ENCODE results near the gene PCP4. TPM values are rescaled to one million over a fixed set of nuclear protein-coding genes. Genes with fewer than 3 reads are reported as not detected.

Gene PCP4
- total RNA-seq, 1 donor from 2014 or later: 5.4 TPM

DNA sequence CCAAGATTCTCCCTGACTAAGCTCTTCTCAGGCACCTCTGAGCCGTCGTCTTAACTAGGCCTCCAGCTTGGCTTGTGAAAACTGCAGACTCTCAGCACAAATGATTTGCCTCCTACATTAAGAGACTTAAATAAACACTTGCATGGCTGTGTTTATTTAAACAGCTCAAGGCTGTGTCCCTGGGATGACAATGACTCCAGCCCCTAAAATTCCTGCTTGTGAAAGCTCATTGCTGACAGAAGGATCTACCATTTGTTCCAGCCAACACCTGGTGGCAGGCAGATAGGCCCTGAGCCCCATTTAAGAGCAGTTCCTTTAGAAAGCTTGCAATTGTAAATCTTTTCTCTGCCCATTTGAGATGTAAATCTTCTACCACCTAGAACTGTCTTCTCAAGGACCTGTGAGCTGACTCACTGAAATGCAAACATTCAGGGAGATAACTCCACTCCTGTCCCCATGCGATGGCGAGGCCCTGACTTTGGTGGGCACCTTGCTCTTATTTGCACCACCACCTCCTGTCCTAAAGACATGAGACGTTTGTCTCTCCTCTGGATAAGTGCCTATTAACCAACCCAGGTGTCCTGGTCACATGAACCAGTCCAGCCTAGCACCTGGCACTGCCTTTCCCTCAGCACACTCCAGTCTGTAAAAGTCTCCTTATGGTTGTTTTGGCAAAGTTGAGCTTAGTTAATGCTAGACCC, 15.1 kb upstream of the PCP4 start:
- no peak overlapping the region for H3K4me3 ChIP-seq
- H3K36me3 ChIP-seq: no peaks in the 10 kb centered on the region
- intact Hi-C loops (cut with micrococcal nuclease): no loop called here
- no peak overlapping the region for H3K27ac ChIP-seq (replicated peaks)
- H3K4me1 ChIP-seq: peaks cover 6% of the 10 kb centered on the region
- H3K9me3 ChIP-seq (replicated peaks): no peaks in the 10 kb centered on the region
- DNase-seq: no peak
- TF ChIP-seq, protein P1, sequence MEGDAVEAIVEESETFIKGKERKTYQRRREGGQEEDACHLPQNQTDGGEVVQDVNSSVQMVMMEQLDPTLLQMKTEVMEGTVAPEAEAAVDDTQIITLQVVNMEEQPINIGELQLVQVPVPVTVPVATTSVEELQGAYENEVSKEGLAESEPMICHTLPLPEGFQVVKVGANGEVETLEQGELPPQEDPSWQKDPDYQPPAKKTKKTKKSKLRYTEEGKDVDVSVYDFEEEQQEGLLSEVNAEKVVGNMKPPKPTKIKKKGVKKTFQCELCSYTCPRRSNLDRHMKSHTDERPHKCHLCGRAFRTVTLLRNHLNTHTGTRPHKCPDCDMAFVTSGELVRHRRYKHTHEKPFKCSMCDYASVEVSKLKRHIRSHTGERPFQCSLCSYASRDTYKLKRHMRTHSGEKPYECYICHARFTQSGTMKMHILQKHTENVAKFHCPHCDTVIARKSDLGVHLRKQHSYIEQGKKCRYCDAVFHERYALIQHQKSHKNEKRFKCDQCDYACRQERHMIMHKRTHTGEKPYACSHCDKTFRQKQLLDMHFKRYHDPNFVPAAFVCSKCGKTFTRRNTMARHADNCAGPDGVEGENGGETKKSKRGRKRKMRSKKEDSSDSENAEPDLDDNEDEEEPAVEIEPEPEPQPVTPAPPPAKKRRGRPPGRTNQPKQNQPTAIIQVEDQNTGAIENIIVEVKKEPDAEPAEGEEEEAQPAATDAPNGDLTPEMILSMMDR (IDR thresholded peaks at IDR 0.05; ENCODE audit: borderline replicate concordance): no peak
- no peaks in the 10 kb centered on the region for H3K27me3 ChIP-seq (ENCODE audit: low read depth)

DNA sequence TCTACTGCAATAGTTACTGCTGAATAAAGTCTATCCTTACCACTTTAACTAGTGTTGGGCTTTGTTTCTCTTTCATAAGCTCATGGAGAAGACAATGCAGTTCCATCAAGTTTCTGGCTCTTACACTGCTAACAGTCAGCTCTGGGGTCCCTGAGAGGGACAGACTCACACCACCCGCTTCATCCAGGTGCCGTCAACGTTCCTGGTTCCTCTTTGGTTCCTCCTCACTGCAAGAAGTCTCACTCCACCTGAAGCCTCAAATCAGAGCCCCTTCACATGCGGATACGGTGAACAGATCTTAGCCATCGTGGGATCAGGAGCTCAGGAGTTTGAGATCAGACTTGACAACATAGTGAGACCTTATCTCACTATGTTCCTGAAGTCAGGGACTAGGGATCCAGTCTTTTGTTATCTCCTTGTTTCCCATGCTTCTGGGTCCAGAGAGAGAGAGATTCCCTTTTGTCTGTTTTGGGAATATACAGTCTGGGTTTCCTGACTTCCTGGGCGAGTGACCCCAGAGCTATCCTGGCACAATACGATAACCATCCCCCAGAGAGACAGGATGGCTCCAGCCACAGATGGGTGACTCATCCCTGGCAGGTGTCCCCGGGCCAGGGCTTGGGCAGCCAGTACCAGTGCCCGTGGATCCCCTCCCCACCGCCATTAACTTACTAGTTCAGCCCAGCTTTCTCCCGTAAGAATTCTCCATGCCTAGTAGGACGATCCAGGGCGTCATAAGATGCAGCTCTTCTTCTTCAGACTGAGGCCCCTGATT, 14.3 kb upstream of the PCP4 start:
- H3K27me3 ChIP-seq (ENCODE audit: low read depth): no peaks in the 10 kb centered on the region
- no peak overlapping the region for H3K4me3 ChIP-seq
- peaks cover 8% of the 10 kb centered on the region for H3K4me1 ChIP-seq
- no peaks in the 10 kb centered on the region for H3K9me3 ChIP-seq (replicated peaks)
- TF ChIP-seq, protein P1 (IDR thresholded peaks at IDR 0.05; ENCODE audit: borderline replicate concordance): no peak
- intact Hi-C loops (cut with micrococcal nuclease): no loop called here
- H3K36me3 ChIP-seq: no peaks in the 10 kb centered on the region
- no peak overlapping the region for H3K27ac ChIP-seq (replicated peaks)
- DNase-seq: no peak

DNA sequence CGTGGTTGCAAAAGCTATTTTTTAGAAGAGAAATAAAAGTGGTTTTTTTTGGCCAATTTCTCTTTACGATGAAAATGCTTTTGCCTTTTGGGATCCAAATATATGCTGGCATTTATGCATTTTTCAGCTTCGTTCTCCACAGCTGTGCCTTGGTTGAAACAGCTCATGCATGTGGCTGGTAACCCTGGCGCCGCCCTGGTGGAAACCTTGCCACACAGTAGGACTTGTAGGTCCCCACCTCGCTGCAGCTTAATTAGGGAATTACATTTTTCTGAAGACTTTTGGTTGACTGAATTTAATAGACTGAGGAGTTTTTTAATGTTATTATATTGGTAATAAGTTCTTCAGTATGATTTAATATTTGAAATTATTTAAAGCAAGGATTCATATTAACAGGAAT, 12.7 kb upstream of the PCP4 start:
- no peak for DNase-seq
- no peaks in the 10 kb centered on the region for H3K27me3 ChIP-seq (ENCODE audit: low read depth)
- no peak overlapping the region for H3K27ac ChIP-seq (replicated peaks)
- intact Hi-C loops (cut with micrococcal nuclease): no loop called here
- no peak overlapping the region for H3K4me3 ChIP-seq
- TF ChIP-seq, protein P1 (IDR thresholded peaks at IDR 0.05; ENCODE audit: borderline replicate concordance): no peak
- no peaks in the 10 kb centered on the region for H3K9me3 ChIP-seq (replicated peaks)
- H3K36me3 ChIP-seq: no peaks in the 10 kb centered on the region
- peaks cover 8% of the 10 kb centered on the region for H3K4me1 ChIP-seq

DNA sequence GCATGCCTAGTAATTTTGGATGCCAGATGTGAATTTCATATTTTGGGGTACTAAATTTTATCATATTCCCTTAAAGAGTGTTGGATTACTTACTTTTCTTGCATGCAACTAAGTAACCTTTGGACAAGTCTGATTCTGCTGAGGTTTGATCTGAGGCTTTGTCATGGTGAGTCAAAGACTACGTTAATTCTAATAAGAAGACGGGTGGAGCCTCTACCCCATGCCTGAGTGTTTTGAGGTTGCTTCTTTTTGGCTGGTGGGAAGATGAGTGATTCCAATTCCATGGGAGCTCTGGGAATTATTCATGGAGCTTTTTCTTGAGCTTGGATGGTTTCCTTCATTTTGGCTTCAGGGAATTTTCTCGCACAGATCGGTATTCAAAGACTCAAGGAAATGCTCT, 11.6 kb upstream of the PCP4 start:
- Histone ChIP-seq H3K27me3 (ENCODE audit: low read depth) (no peaks in the 10 kb centered on the region), H3K9me3 (replicated peaks) (no peaks in the 10 kb centered on the region), H3K4me1 (peaks cover 8% of the 10 kb centered on the region), H3K27ac (replicated peaks) (no peak overlapping the region), H3K36me3 (no peaks in the 10 kb centered on the region), H3K4me3 (no peak overlapping the region)
- DNase-seq: no peak
- TF ChIP-seq, protein P1 (IDR thresholded peaks at IDR 0.05; ENCODE audit: borderline replicate concordance): no peak
- intact Hi-C loops (cut with micrococcal nuclease): no loop called here

DNA sequence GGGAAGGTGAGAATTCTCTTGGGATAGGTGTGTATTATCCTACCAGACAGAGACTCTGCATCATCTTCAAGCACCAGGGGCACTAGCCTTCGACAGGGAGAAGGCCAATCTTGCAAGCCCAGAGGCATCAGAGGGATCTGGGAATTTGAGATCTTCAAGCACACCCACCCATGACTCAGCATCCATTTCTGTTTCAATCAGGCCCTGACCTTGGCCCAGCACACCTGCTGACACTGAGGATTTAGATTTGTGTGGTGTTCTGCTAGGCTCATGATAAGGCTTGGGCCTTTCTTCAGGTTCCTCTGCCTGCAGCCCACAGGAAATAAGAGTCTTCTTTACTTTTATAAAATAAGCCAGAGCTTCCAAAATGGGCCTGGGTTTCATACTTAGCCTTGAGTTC, 6.6 kb upstream of the PCP4 start:
- Histone ChIP-seq H3K4me1 (peaks cover 8% of the 10 kb centered on the region), H3K27me3 (ENCODE audit: low read depth) (no peaks in the 10 kb centered on the region), H3K4me3 (no peak overlapping the region), H3K27ac (replicated peaks) (no peak overlapping the region), H3K9me3 (replicated peaks) (no peaks in the 10 kb centered on the region), H3K36me3 (no peaks in the 10 kb centered on the region)
- intact Hi-C loops (cut with micrococcal nuclease): loop anchor here (5.0 kb wide), 1 partner anchor 262 kb away; no protein-coding TSS in a partner anchor
- no peak for DNase-seq
- TF ChIP-seq, protein P1 (IDR thresholded peaks at IDR 0.05; ENCODE audit: borderline replicate concordance): no peak
